Right atrium auricular region (tissue), 2 donors: Measurements from ENCODE around the gene GPR107. TPM values are rescaled to one million over a fixed set of nuclear protein-coding genes. Genes with fewer than 3 reads are reported as not detected.
A peak's percentile ranks its signal among the peaks of the same experiment; 100 is the strongest.

Source experiments
- DNase-seq: peaks from one replicate; pipeline ENCODE4 v3.0.0-alpha.2; 2019; ENCODE audit warnings: low spot score
- H3K27ac ChIP-seq, 2 donors: fragments of 200-600 bp; sonication (generic); 1 replicate in 1 of 2; 2 replicates in 1 of 2; pipeline ENCODE4 v1.5.1; 2016 to 2019
- H3K27me3 ChIP-seq, 2 donors: fragments of 200-600 bp; sonication (generic); one replicate each; pipeline versions ENCODE4 v1.5.1 to v1.6.0; 2017 to 2019
- H3K36me3 ChIP-seq: fragments of 200-600 bp; sonication (generic); one replicate; pipeline ENCODE4 v1.5.1; 2016
- H3K4me1 ChIP-seq, 2 donors: fragments of 200-600 bp; sonication (generic); one replicate each; pipeline versions ENCODE4 v1.5.1 to v1.6.0; 2017 to 2019
- H3K4me3 ChIP-seq, 2 donors: fragments of 200-600 bp; sonication (generic); 1 replicate in 1 of 2; 2 replicates in 1 of 2; pipeline ENCODE4 v1.5.1; 2017 to 2019; ENCODE audit warnings: mild to moderate bottlenecking in 1 of 2, moderate library complexity in 1 of 2
- H3K9me3 ChIP-seq, 2 donors: fragments of 200-600 bp; sonication (generic); one replicate each; pipeline ENCODE4 v1.5.1; 2019
- CTCF ChIP-seq, 2 donors: fragments of 200-600 bp; sonication (generic); IDR thresholded peaks; one replicate each; pipeline ENCODE4 v1.5.1; 2019; ENCODE audit warnings: antibody characterized with exemption in 2 of 2
- total RNA-seq, 2 donors: library from RNA; depleted of rRNA; stranded (reverse); fragments of >200 nt; gene quantifications; one replicate each; pipeline ENCODE4 v1.1.0, GENCODE V29; 2016

GPR107 gene
- total RNA-seq, 2 donors from 2014 or later = 16.2 to 16.9 TPM

GRCh38 chr9:130149031-130149430 is 95.3 kb downstream of the GPR107 start:
- no peak overlapping the region for H3K4me3 ChIP-seq
- TF ChIP-seq CTCF (IDR thresholded peaks at IDR 0.05) = no peak
- H3K4me1 ChIP-seq = peaks cover 0 to 7% of the 10 kb centered on the region in 2 donors
- H3K9me3 ChIP-seq = no peaks in the 10 kb centered on the region
- no peak overlapping the region for H3K27ac ChIP-seq
- no peaks in the 10 kb centered on the region for H3K36me3 ChIP-seq
- no peaks in the 10 kb centered on the region for H3K27me3 ChIP-seq
- DNase-seq = no peak

GRCh38 chr9:130149654-130150286 is 96.1 kb downstream of the GPR107 start:
- H3K4me3 ChIP-seq = no peak overlapping the region
- no peaks in the 10 kb centered on the region for H3K9me3 ChIP-seq
- DNase-seq = no peak
- peaks cover 0 to under 1% of the 10 kb centered on the region in 2 donors for H3K4me1 ChIP-seq
- TF ChIP-seq CTCF (IDR thresholded peaks at IDR 0.05) = no peak
- H3K36me3 ChIP-seq = no peaks in the 10 kb centered on the region
- no peaks in the 10 kb centered on the region for H3K27me3 ChIP-seq
- H3K27ac ChIP-seq = no peak overlapping the region

GRCh38 chr9:130150779-130151382 is 97.2 kb downstream of the GPR107 start:
- Histone ChIP-seq H3K36me3 (no peaks in the 10 kb centered on the region), H3K4me3 (no peak overlapping the region), H3K27me3 (no peaks in the 10 kb centered on the region), H3K9me3 (no peaks in the 10 kb centered on the region), H3K27ac (no peak overlapping the region), H3K4me1 (no peaks in the 10 kb centered on the region)
- no peak for TF ChIP-seq CTCF (IDR thresholded peaks at IDR 0.05)
- no peak for DNase-seq

- DNase-seq = no peak
- H3K36me3 ChIP-seq = no peaks in the 10 kb centered on the region
- TF ChIP-seq CTCF (IDR thresholded peaks at IDR 0.05) = no peak
- H3K9me3 ChIP-seq = no peaks in the 10 kb centered on the region
- no peak overlapping the region for H3K4me3 ChIP-seq
- H3K27ac ChIP-seq = no peak overlapping the region
- no peaks in the 10 kb centered on the region for H3K27me3 ChIP-seq
- H3K4me1 ChIP-seq = no peaks in the 10 kb centered on the region
Measured at GRCh38 chr9:130154816-130155215, 101.1 kb downstream of the GPR107 start.

- H3K4me1 ChIP-seq = no peaks in the 10 kb centered on the region
- no peak overlapping the region for H3K27ac ChIP-seq
- no peak for DNase-seq
- H3K36me3 ChIP-seq = no peaks in the 10 kb centered on the region
- H3K4me3 ChIP-seq = no peak overlapping the region
- H3K27me3 ChIP-seq = no peaks in the 10 kb centered on the region
- TF ChIP-seq CTCF (IDR thresholded peaks at IDR 0.05) = no peak
- no peaks in the 10 kb centered on the region for H3K9me3 ChIP-seq
Measured at GRCh38 chr9:130155647-130156046, 101.9 kb downstream of the GPR107 start.

GRCh38 chr9:130156672-130157071 is 103.0 kb downstream of the GPR107 start:
- no peaks in the 10 kb centered on the region for H3K4me1 ChIP-seq
- H3K36me3 ChIP-seq = no peaks in the 10 kb centered on the region
- peak in 1 of 2 donors; percentile 22 for TF ChIP-seq CTCF (IDR thresholded peaks at IDR 0.05)
- DNase-seq = no peak
- H3K4me3 ChIP-seq = no peak overlapping the region
- no peaks in the 10 kb centered on the region for H3K27me3 ChIP-seq
- H3K27ac ChIP-seq = no peak overlapping the region
- H3K9me3 ChIP-seq = no peaks in the 10 kb centered on the region
